Retina (tissue), 1 donor: Measurements from ENCODE around the gene USH1G.
"Not testable (repeated sequence)": the region's sequence is repeated elsewhere in the genome, so short reads cannot be mapped to it uniquely, and the experiment has no call there.

Experiments used
- DNase-seq: peaks from one replicate; pipeline ENCODE4 v3.0.0-alpha.2; 2016

USH1G gene

DNA sequence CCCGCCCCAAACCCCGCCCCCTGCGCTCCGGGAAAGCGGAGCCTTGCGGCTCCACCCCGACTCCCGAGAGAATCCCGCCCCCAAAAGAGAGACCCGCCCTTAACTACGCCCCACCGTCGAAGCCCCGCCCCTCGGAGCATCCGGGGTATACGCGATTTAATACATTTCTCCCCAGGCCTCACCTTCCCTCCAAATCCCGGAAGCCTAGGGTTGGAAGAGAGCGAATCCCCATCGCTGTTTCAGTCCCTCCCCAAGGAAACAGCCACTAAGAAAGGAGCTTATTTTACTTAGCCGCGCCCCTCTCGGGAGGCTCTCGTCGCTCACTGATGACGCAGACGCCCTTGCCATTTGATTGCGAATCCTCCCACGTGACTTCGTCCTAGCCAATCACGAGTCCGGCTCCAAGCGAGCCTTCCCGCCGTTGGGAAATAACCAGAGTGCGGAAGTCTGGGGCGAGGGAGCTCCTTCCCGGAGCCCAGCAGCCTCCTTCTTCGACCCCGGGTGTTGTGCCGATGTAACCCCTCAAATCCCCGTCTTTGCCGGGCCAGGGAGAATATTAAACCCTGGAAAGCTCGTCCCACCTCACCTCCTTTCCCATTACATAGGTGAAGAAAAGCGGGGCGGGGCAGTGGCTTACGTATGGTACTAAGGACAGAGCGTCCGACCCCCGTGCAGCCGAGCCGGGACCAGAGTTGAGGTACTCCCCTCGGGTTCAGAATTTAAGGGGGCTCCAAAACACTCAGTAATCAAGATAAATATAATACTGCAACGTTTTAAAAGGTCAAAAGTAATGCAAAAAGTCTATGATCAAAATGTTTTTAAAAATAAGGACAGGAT is 49.8 kb downstream of the USH1G start:
- DNase-seq = peak; percentile 100

DNA sequence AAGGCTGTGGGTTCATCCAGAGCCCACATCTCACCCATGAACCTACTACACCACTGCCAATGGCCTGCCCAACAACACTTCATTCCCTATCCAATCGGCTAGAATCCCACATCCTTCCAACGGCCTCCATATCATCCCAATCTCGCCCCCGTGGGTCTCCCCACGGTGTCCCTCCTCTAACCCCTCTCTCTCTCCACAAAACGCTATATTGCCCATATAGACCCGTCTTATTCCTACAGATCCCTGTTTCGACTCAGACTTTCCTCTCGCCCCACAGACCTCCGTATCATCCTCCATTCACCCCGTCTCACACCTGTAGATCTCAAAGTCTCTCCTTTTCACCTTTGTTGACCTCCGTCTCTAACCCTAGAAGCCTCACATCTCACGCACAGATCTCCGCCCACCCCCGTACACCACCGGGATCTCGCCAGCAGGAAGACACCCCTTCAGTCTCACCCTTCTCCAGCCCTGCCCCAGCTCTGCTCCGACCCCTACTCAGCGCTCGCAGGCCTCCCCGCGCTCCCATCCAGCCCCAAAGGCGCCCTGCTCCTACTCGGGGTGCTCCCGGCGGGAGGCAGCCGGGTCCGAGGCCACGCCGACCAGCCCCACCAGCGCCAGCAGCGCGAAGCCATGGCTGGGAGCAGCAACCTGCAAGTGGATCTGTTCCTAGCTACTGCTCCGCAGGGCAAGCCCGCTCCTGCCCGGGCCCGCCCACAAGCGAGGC is 50.6 kb downstream of the USH1G start, which contains the start of gene FDXR:
Gene FDXR, minus strand, starts transcription at position 682 of the 724 bp plus-strand sequence. Its CDS starts 50 bp downstream, at position 632.
- DNase-seq = no peak

GRCh38 chr17:74871356-74872076 is 51.5 kb downstream of the USH1G start:
- no peak for DNase-seq

- no peak for DNase-seq
Observed at GRCh38 chr17:74870512-74870911, 52.5 kb downstream of the USH1G start.

DNA sequence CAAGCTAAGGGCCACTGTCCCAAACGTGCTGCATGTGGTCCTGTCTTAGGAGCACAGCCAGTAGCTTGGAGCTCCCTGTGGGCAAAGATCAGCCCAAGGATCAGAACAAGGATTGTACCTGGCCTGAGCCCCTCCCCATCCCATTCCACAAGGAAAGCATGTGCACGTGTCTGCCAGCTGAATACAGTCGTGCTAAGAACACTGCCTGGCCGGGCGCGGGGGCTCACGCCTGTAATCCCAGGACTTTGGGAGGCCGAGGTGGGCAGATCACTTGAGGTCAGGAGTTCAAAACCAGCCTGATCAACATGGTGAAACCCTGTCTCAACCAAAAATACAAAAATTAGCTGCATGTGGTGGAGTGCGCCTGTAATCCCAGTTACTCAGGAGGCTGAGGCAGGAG is 53.0 kb downstream of the USH1G start:
- not testable (repeated sequence) for DNase-seq

GRCh38 chr17:74868908-74869255 is 54.2 kb downstream of the USH1G start:
- DNase-seq = no peak

DNA sequence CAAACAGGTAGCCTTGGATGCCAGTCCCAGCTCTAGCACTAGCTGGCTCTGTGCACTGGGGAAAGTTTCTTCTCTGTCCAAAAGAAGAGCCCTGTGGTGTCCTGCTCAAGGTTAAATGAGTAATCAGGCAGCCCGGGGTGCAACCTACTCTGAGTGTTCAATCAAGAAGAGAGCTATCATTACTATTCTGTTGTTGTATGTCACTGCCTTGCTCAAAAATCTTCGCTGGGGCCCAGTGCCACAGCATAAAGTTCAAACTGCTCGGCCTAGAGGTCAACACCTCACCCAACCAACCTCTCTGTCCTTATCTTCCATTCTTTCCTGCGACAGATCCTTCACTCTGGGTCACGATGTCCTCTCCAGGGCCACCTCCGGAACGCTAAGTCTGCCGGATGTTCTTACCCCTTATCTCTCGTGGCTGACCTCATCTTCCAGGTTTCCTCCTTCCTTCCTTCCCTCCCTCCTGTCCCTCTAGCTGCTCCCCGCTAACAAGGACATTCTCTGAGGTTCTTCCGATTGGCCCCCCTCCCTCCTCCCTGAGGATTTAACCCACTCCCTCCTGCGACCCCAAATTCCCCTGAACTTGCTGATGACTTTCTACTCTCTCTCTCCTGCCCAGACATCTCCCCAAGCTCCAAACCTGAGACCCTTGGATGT is 54.7 kb downstream of the USH1G start:
- DNase-seq = no peak

DNA sequence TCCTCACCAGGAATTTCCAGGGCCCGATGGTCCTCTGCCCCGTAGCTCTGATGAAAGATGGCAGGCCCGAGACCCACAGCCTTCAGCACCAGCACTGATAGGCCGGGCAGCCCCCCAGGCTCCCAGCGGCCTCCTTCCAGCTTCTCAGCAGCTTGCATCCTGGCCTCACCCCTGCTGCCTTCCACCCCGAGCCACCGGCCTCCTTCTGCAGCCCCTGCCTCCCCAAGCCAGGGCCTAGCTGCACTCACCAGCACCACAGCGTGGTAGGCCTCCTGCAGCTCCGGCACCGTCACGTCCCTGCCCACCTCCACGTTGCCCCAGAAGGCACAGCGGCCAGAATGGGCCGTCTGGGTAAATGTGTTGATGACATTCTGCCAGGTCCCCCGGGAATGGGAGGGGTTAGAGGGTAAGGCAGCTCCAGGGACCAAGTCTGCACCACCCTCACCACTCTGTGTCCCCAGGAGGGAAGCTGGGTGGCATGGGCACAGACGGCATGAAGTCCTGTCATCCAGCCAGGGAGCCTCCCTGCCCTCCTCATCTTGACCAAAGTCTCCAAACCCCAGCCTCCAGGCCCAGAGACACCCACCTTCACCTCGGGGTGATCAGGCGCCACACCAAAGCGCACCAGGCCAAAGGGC is 56.7 kb downstream of the USH1G start:
- DNase-seq = no peak
